ENCODE results near the gene ARCN1.
A peak's percentile ranks its signal among the peaks of the same experiment; 100 is the strongest.
"Not testable (repeated sequence)": the region's sequence is repeated elsewhere in the genome, so short reads cannot be mapped to it uniquely, and the experiment has no call there.

Gene ARCN1

GRCh38 chr11:118570787-118571186, 1.4 kb upstream of the ARCN1 start:
- peaks cover 23% of the 10 kb centered on the region for H3K4me1 Mint-ChIP-seq
- H3K27ac Mint-ChIP-seq: peak overlapping the region; percentile 93
- no peaks in the 10 kb centered on the region for H3K27me3 Mint-ChIP-seq
- H3K9me3 Mint-ChIP-seq: no peaks in the 10 kb centered on the region
- H3K36me3 Mint-ChIP-seq: no peaks in the 10 kb centered on the region
- DNase-seq (ENCODE audit: low spot score in 2 of 2) (no peak), ATAC-seq (ENCODE audit: low read depth) (no peak)
- no peak overlapping the region for H3K4me3 Mint-ChIP-seq

- Mint-ChIP-seq H3K4me1 (peaks cover 23% of the 10 kb centered on the region), H3K4me3 (peak overlapping the region; percentile 91), H3K27ac (peak overlapping the region; percentile 93)
- ATAC-seq (ENCODE audit: low read depth); H3K27me3 Mint-ChIP-seq; H3K36me3 Mint-ChIP-seq; H3K9me3 Mint-ChIP-seq: not testable (repeated sequence)
- peak; percentile 2 to 31 for DNase-seq (ENCODE audit: low spot score in 2 of 2)
These were observed 528 bp upstream of the ARCN1 start for GRCh38 chr11:118571701-118572060.

GRCh38 chr11:118572981-118573550, 857 bp downstream of the ARCN1 start:
- Mint-ChIP-seq H3K36me3 (peaks cover 6% of the 10 kb centered on the region), H3K27ac (peak overlapping the region; percentile 93), H3K4me1 (peaks cover 27% of the 10 kb centered on the region), H3K27me3 (no peaks in the 10 kb centered on the region), H3K9me3 (no peaks in the 10 kb centered on the region), H3K4me3 (peak overlapping the region; percentile 91)
- peak in 1 of 2 donors; percentile 3 for DNase-seq (ENCODE audit: low spot score in 2 of 2)
- peak; percentile 13 for ATAC-seq (ENCODE audit: low read depth)

GRCh38 chr11:118574636-118575035, 2.4 kb downstream of the ARCN1 start:
- H3K36me3 Mint-ChIP-seq: peaks cover 6% of the 10 kb centered on the region
- H3K27me3 Mint-ChIP-seq: no peaks in the 10 kb centered on the region
- H3K4me1 Mint-ChIP-seq: peaks cover 27% of the 10 kb centered on the region
- no peak overlapping the region for H3K27ac Mint-ChIP-seq
- H3K9me3 Mint-ChIP-seq: no peaks in the 10 kb centered on the region
- H3K4me3 Mint-ChIP-seq: peak overlapping the region; percentile 3
- ATAC-seq (ENCODE audit: low read depth) (no peak), DNase-seq (ENCODE audit: low spot score in 2 of 2) (no peak)

- peaks cover 20% of the 10 kb centered on the region for H3K4me1 Mint-ChIP-seq
- H3K4me3 Mint-ChIP-seq; H3K27ac Mint-ChIP-seq; H3K9me3 Mint-ChIP-seq; DNase-seq (ENCODE audit: low spot score in 2 of 2); ATAC-seq (ENCODE audit: low read depth); H3K27me3 Mint-ChIP-seq: not testable (repeated sequence)
- peaks cover 11% of the 10 kb centered on the region for H3K36me3 Mint-ChIP-seq
These were observed 5.8 kb downstream of the ARCN1 start for GRCh38 chr11:118577995-118578394.

- DNase-seq (ENCODE audit: low spot score in 2 of 2) (no peak), ATAC-seq (ENCODE audit: low read depth) (no peak)
- peaks cover 9% of the 10 kb centered on the region for H3K4me1 Mint-ChIP-seq
- no peak overlapping the region for H3K27ac Mint-ChIP-seq
- H3K27me3 Mint-ChIP-seq: no peaks in the 10 kb centered on the region
- peaks cover 26% of the 10 kb centered on the region for H3K36me3 Mint-ChIP-seq
- no peak overlapping the region for H3K4me3 Mint-ChIP-seq
- H3K9me3 Mint-ChIP-seq: no peaks in the 10 kb centered on the region
These were observed 8.8 kb downstream of the ARCN1 start for GRCh38 chr11:118581057-118581456.

- ATAC-seq (ENCODE audit: low read depth) (no peak), DNase-seq (ENCODE audit: low spot score in 2 of 2) (no peak)
- no peaks in the 10 kb centered on the region for H3K27me3 Mint-ChIP-seq
- no peaks in the 10 kb centered on the region for H3K4me1 Mint-ChIP-seq
- H3K36me3 Mint-ChIP-seq: peaks cover 28% of the 10 kb centered on the region
- H3K27ac Mint-ChIP-seq: peak overlapping the region; percentile 20
- H3K9me3 Mint-ChIP-seq: no peaks in the 10 kb centered on the region
- H3K4me3 Mint-ChIP-seq: no peak overlapping the region
These were observed 15.7 kb downstream of the ARCN1 start for GRCh38 chr11:118587952-118588351.

GRCh38 chr11:118592616-118593367, 20.6 kb downstream of the ARCN1 start:
- no peak overlapping the region for H3K27ac Mint-ChIP-seq
- H3K4me3 Mint-ChIP-seq: no peak overlapping the region
- ATAC-seq (ENCODE audit: low read depth) (no peak), DNase-seq (ENCODE audit: low spot score in 2 of 2) (no peak)
- no peaks in the 10 kb centered on the region for H3K27me3 Mint-ChIP-seq
- no peaks in the 10 kb centered on the region for H3K9me3 Mint-ChIP-seq
- H3K36me3 Mint-ChIP-seq: peaks cover 22% of the 10 kb centered on the region
- H3K4me1 Mint-ChIP-seq: no peaks in the 10 kb centered on the region

- not testable (repeated sequence) for H3K4me3 Mint-ChIP-seq; H3K4me1 Mint-ChIP-seq; H3K27me3 Mint-ChIP-seq; H3K9me3 Mint-ChIP-seq; ATAC-seq (ENCODE audit: low read depth); DNase-seq (ENCODE audit: low spot score in 2 of 2); H3K27ac Mint-ChIP-seq
- H3K36me3 Mint-ChIP-seq: peaks cover 28% of the 10 kb centered on the region
These were observed 22.8 kb downstream of the ARCN1 start for GRCh38 chr11:118594984-118595383.

GRCh38 chr11:118596224-118597146, 24.3 kb downstream of the ARCN1 start:
- peaks cover 29% of the 10 kb centered on the region for H3K36me3 Mint-ChIP-seq
- no peak overlapping the region for H3K27ac Mint-ChIP-seq
- ATAC-seq (ENCODE audit: low read depth) (no peak), DNase-seq (ENCODE audit: low spot score in 2 of 2) (no peak)
- H3K4me3 Mint-ChIP-seq: no peak overlapping the region
- H3K4me1 Mint-ChIP-seq: no peaks in the 10 kb centered on the region
- no peaks in the 10 kb centered on the region for H3K27me3 Mint-ChIP-seq
- H3K9me3 Mint-ChIP-seq: no peaks in the 10 kb centered on the region

GRCh38 chr11:118597556-118597955, 25.3 kb downstream of the ARCN1 start:
- Mint-ChIP-seq H3K27ac (no peak overlapping the region), H3K27me3 (no peaks in the 10 kb centered on the region), H3K9me3 (no peaks in the 10 kb centered on the region), H3K4me3 (no peak overlapping the region), H3K4me1 (no peaks in the 10 kb centered on the region), H3K36me3 (peaks cover 36% of the 10 kb centered on the region)
- ATAC-seq (ENCODE audit: low read depth) (no peak), DNase-seq (ENCODE audit: low spot score in 2 of 2) (no peak)

- H3K27me3 Mint-ChIP-seq: no peaks in the 10 kb centered on the region
- peaks cover 26% of the 10 kb centered on the region for H3K36me3 Mint-ChIP-seq
- H3K9me3 Mint-ChIP-seq: no peaks in the 10 kb centered on the region
- DNase-seq (ENCODE audit: low spot score in 2 of 2) (no peak), ATAC-seq (ENCODE audit: low read depth) (no peak)
- H3K4me1 Mint-ChIP-seq: peaks cover 4% of the 10 kb centered on the region
- no peak overlapping the region for H3K4me3 Mint-ChIP-seq
- H3K27ac Mint-ChIP-seq: no peak overlapping the region
These were observed 30.1 kb downstream of the ARCN1 start for GRCh38 chr11:118602331-118602730.

GRCh38 chr11:118603709-118604108, 31.5 kb downstream of the ARCN1 start:
- not testable (repeated sequence) for H3K4me1 Mint-ChIP-seq; DNase-seq (ENCODE audit: low spot score in 2 of 2); H3K9me3 Mint-ChIP-seq; ATAC-seq (ENCODE audit: low read depth); H3K4me3 Mint-ChIP-seq; H3K27me3 Mint-ChIP-seq; H3K27ac Mint-ChIP-seq
- H3K36me3 Mint-ChIP-seq: peaks cover 23% of the 10 kb centered on the region

GRCh38 chr11:118604566-118604965, 32.4 kb downstream of the ARCN1 start:
- no peak overlapping the region for H3K4me3 Mint-ChIP-seq
- DNase-seq (ENCODE audit: low spot score in 2 of 2): no peak
- H3K27ac Mint-ChIP-seq: no peak overlapping the region
- ATAC-seq (ENCODE audit: low read depth): no peak
- H3K27me3 Mint-ChIP-seq: peaks cover 6% of the 10 kb centered on the region
- H3K9me3 Mint-ChIP-seq: no peaks in the 10 kb centered on the region
- peaks cover 14% of the 10 kb centered on the region for H3K4me1 Mint-ChIP-seq
- peaks cover 19% of the 10 kb centered on the region for H3K36me3 Mint-ChIP-seq

All from memory B cell (primary cell).